WTC11 (cell line): ENCODE measurements around the gene TUBA3D.

Experiments
- JUN ChIP-seq: sonication (generic); formaldehyde crosslinking; IDR thresholded peaks from 2 replicates; pipeline ENCODE4 v1.8.0; 2023; ENCODE audit warnings: mild to moderate bottlenecking, missing genetic modification reagents
- NFYB ChIP-seq: sonication (generic); formaldehyde crosslinking; conservative IDR thresholded peaks from 2 replicates; pipeline ENCODE4 v1.8.0; 2022; ENCODE audit warnings: low read depth, missing genetic modification reagents
- NR2C2 ChIP-seq: sonication (generic); formaldehyde crosslinking; IDR thresholded peaks from 2 replicates; pipeline ENCODE4 v1.8.0; 2022; ENCODE audit warnings: mild to moderate bottlenecking, missing genetic modification reagents
- TCF7 ChIP-seq: sonication (generic); formaldehyde crosslinking; IDR thresholded peaks from 2 replicates; pipeline ENCODE4 v1.8.0; 2022; ENCODE audit warnings: mild to moderate bottlenecking, low read depth, missing genetic modification reagents, moderate library complexity
- TP53 ChIP-seq: sonication (generic); formaldehyde crosslinking; IDR thresholded peaks from 2 replicates; pipeline ENCODE4 v1.8.1; 2023; ENCODE audit warnings: mild to moderate bottlenecking, missing genetic modification reagents
- TF ChIP-seq, protein P1 (sequence below): fragments of 200-600 bp; IDR thresholded peaks from 2 replicates; pipeline ENCODE4 v1.8.0; 2022; ENCODE audit warnings: antibody characterized with exemption
- TF ChIP-seq, protein P2 (sequence below): sonication (generic); formaldehyde crosslinking; IDR thresholded peaks from 2 replicates; pipeline ENCODE4 v1.8.1; 2023; ENCODE audit warnings: mild to moderate bottlenecking, missing genetic modification reagents

- no peak for TF ChIP-seq NR2C2 (CRISPR knock-in tag)
- TF ChIP-seq, protein P1, sequence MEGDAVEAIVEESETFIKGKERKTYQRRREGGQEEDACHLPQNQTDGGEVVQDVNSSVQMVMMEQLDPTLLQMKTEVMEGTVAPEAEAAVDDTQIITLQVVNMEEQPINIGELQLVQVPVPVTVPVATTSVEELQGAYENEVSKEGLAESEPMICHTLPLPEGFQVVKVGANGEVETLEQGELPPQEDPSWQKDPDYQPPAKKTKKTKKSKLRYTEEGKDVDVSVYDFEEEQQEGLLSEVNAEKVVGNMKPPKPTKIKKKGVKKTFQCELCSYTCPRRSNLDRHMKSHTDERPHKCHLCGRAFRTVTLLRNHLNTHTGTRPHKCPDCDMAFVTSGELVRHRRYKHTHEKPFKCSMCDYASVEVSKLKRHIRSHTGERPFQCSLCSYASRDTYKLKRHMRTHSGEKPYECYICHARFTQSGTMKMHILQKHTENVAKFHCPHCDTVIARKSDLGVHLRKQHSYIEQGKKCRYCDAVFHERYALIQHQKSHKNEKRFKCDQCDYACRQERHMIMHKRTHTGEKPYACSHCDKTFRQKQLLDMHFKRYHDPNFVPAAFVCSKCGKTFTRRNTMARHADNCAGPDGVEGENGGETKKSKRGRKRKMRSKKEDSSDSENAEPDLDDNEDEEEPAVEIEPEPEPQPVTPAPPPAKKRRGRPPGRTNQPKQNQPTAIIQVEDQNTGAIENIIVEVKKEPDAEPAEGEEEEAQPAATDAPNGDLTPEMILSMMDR = no peak
- TF ChIP-seq, protein P2, sequence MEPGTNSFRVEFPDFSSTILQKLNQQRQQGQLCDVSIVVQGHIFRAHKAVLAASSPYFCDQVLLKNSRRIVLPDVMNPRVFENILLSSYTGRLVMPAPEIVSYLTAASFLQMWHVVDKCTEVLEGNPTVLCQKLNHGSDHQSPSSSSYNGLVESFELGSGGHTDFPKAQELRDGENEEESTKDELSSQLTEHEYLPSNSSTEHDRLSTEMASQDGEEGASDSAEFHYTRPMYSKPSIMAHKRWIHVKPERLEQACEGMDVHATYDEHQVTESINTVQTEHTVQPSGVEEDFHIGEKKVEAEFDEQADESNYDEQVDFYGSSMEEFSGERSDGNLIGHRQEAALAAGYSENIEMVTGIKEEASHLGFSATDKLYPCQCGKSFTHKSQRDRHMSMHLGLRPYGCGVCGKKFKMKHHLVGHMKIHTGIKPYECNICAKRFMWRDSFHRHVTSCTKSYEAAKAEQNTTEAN (CRISPR knock-in tag) = no peak
- TF ChIP-seq TCF7 (CRISPR knock-in tag) = no peak
- no peak for TF ChIP-seq TP53 (CRISPR knock-in tag)
- TF ChIP-seq JUN = no peak
- no peak for TF ChIP-seq NFYB (CRISPR knock-in tag)
Measured at GRCh38 chr2:131431336-131431735, 44.6 kb upstream of the TUBA3D start.
